GM21717 (cell line): Measurements from ENCODE around the gene SLC22A9.
"Not testable (repeated sequence)": the region's sequence is repeated elsewhere in the genome, so short reads cannot be mapped to it uniquely, and the experiment has no call there.

Experiments
- ATAC-seq: cut with Tn5 transposase; IDR thresholded peaks from one replicate; pipeline ENCODE4 v1.9.1; 2021; ENCODE audit warnings: mild to moderate bottlenecking, moderate library complexity; ENCODE audit not compliant: unreplicated experiment

Gene SLC22A9

DNA sequence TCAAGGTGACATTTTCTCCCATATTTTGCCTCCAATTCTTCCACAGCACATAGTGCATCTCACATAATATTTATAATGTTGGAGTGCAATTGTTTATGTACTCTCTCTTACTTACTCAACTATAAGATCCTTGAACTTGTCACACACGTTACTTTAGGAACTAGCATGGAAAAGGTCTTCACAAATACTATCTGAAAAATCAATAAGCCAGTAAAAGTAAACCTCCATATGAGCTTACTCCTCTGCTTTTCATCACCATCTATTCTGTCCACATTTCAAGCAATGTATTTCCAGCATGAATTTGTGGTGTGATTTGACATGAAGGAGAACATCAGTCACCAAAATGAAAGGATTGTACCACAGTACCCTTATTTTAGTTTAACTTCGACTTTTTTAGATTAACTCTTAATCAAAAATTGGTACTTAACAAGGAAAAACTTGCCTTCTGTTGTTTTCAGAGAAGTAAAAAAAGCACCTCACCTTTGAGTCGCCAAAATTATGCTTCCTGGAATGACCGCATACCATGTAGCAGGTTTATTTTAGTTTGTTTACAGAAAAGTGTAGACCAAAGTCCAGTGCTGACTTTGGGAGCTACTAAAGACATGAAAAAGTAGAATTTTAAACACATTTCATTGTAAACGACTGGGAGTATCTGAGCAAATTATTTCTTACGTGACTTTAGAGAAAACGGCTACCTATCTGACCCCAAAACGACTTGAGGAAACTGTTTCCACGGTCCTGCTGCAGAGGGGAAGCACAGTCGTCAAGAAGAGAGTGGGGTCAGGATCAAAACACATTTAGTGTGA is at the start of gene SLC22A9:
SLC22A9 (plus strand) TSS at position 621 of the 806 bp plus-strand sequence. CDS start 272 bp downstream, outside the sequence.
- ATAC-seq = no peak

DNA sequence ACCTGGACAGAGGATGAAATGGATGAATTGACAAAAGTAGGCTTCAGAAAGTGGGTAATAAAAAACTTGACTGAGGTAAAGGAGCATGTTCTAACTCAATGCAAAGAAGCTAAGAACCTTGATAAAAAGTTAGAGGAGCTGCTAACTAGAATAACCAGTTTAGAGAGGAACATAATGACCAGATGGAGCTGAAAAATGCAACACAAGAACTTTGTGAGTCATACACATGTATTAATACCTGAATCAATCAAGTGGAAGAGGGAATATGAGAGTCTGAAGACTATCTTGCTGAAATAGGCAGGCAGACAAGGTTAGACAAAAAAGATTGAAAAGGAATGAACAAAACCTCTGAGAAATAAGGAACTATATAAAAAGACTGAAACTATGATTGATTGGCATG is 47.9 kb upstream of the SLC22A9 start:
- ATAC-seq = no peak

DNA sequence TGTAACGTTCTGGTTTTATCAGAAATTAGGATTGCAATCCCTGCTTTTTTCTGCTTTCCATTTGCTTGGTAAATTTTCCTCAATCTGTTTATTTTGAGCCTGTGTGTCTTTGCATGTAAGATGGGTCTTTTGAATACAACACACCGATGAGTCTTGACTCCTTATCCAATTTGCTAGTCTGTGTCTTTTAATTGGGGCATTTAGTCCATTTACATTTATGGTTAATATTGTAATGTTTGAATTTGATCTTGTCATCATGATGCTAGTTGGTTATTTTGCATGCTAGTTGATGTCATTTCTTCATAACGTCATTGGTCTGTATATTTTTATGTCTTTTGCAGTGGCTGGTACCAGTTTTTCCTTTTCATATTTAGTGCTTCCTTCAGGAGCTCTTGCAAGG is 34.5 kb upstream of the SLC22A9 start:
- ATAC-seq = not testable (repeated sequence)

DNA sequence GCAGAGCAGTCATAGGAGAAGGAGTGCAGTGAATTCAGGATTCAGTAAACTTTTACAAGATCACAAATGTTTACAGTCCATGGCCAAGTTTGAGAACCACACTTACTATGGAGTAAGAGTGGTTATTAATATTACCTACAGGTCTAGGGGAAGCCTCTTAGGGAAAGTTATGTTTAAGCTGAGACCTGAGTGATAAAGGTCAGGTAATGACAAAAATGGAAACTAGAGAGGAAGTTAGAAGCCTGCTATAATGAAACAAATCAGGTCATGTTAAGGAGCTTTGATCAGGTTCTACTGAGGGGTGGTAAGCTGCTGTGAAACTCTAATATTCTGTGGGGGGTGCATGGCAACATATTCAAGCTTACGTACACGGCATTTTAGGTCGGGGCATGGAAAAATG is 32.5 kb upstream of the SLC22A9 start:
- no peak for ATAC-seq

DNA sequence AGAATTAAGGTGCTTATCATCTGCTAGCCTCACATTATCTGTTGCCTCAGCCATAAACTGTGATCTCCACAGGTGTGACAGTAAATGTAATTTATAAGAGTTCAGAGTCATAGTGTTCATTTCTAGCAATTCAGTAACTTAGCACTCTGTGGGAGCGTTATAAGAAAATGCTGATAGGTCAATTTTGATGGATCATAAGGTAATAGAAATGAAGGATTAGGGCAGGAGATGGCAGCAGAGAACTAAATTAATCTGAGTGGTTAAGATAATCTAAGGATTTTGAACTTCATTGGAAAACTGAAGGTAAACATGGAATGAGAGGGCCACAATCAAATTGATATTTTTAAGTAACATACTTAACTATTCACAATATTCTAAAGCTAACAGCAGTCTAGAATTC is 26.5 kb upstream of the SLC22A9 start:
- no peak for ATAC-seq

DNA sequence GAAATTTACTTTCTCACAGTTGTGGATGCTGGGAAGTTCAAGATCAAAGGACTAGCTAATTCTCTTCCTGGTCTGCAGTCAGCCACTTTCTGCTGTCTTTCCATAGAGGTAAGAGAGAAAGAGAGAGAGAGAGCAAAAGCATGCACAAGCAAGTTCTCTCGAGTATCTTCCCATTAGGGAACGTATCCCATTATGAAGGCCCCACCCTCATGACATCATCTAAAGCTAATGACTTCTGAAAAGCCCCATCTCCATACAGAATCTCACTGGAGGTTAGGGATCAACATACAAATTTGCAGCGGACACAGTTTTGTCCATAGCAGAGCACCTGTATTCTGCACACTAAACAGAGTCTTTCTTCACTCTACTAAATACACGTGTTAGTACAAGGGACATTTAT is 17.4 kb upstream of the SLC22A9 start:
- ATAC-seq = no peak

DNA sequence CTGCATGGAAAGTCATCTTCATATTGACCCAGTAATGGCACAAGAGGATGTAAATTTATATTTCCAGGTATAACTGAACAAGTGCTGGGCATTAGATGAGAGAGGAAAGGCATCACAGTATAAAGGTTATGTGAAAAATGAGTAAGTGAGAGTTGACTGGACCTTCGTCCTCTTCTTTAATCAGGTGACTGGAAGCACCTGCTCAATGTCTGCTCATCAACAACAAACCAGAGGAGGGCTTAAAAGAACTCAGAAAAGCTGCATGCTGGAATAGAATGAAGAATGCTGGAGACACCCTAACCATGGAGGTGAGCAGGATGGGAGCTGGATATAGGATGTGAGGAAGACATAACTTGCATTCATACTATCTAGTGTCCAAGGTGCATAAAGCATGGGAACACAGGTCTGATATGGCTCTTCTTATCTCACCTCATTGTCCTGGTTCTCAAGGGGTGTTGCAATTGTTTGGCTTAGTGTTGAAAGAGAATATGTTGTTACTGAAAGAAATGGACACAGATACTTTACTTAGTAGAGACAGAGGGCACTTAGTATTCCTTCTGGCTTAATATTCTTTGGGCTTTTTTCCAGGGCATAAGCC is 7.3 kb upstream of the SLC22A9 start:
- no peak for ATAC-seq

DNA sequence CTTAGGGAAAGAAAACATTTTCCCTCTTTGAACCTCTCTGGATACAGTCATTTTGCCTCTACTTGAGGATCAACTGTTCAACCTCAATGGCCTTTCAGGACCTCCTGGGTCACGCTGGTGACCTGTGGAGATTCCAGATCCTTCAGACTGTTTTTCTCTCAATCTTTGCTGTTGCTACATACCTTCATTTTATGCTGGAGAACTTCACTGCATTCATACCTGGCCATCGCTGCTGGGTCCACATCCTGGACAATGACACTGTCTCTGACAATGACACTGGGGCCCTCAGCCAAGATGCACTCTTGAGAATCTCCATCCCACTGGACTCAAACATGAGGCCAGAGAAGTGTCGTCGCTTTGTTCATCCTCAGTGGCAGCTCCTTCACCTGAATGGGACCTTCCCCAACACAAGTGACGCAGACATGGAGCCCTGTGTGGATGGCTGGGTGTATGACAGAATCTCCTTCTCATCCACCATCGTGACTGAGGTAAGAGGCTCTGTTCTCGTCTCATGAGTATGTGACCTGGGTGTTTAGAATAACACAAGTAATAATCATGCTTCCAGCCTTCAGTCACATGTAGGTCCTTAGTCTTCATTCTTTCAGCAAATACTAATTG is 495 bp downstream of the SLC22A9 start:
- no peak for ATAC-seq

DNA sequence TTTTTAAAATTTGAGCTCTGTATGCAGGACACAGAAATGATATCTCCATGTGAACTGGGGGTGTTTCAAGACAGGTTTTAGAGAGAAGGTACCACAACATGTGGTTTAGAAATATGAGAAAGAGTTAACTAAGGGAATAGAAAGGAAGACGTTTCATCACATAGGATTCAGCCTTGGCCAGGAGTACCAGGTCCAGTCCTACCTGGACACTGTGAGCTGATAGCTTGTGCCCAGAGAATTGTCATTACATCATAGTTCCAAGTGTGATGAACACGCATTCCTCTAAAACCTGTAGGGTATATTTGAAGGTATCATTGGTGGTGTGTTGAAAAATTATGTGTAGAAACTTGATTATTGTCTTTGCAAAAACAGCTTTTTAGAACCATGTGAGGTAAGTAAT is 1.8 kb downstream of the SLC22A9 start:
- ATAC-seq = no peak

DNA sequence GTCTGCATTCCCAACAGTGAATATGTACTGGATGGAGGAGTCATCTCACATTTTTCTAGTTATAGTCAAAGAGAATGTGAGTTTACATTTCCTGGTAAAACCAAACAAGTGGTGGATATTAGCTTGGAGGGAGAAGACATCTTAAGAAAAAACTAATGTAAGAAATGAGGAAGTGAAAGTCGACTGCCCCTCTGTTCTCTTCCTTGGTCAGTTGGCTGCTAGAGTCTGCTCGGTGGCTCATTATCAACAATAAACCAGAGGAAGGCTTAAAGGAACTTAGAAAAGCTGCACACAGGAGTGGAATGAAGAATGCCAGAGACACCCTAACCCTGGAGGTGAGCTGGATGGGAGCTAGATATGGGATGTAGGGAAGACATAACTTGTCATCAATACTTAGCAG is 5.8 kb downstream of the SLC22A9 start:
- no peak for ATAC-seq

DNA sequence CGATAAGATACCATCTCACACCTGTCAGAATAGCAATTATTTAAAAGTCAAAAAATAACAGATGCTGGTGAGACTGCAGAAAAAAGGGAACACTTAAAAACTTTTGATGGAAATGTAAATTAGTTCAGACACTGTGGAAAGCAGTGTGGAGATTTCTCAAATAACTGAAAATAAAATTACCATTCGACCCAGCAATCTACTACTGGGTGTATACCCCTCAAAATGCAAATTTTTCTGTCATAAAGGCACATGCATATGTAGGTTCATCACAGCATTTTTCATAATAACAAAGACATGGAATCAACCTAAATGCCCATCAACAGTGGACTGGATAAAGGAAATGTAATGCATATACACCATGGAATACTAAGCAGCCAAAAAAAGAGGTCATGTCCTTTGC is 10.5 kb downstream of the SLC22A9 start:
- ATAC-seq = no peak

DNA sequence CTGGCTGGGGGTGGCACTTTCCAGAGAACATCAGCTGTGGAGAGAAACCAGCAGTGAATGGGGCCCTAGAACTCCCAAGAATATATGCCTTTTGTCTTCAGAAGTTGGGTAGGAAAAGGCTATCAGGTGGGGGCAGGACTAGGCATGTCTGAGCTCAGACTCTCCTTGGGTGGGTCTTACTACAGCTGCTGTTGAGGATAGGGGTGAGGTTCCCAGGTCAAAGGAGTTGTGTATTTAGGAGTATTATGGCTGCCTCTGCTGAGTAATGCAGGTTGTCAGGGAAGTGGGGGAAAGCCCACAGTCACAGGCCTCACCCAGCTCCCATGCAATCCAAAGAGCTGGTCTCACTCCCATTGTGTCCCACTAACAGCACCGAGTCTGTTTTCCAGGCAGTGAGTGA is 26.1 kb downstream of the SLC22A9 start:
- ATAC-seq = no peak

DNA sequence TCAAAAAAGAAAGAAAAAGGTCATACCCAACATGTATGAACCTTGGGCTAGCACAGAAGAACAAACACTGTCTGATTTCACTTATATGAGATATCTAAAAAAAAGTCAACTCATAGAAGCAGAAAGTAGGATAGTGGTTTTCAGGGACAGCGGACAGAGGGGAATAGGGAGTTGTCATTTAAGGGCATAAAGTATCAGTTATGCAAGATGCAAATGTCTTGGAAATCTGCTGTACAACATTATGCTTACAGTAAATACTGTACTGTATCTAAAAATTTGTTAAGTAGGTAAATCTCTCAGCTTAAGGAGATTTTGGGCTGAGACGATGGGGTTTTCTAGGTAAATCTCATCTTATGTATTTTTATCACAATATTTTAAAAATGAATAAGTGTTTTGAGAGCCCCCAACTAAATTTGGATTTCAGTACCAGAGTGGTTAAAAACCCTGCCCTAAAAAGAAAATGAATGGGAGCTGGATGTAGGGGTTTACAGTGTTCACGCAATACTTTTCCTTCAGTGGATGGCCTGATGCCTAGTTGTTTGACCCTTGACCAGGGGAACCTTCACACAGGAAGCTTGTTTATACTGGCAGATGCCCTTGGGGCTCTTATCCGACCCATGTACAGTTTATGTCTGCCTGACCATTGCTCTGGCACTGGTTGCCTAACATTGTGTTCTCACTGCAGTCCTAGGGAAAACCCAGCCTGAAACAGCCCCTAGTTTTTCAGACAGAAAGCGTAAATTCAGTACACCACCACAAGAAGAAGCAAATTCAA is 34.8 kb downstream of the SLC22A9 start:
- ATAC-seq = no peak

DNA sequence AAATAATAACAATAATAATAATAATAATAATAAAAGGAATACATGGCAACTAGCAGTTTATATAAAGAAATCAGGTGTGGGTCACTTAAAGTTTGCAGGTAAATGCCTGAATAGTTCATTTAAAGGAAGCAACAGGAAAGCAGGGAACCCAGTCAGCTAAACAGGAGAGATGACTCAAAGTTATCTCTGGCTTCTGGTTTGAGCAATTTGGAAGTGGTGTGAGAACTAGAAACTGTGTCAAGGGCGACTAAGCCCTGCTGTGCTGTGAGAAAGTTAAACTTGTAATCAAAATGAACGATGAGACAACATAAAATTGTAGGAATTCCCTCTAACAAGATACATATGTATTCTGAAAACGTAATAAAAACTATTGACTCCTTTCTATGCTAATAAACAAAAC is 35.5 kb downstream of the SLC22A9 start:
- no peak for ATAC-seq

DNA sequence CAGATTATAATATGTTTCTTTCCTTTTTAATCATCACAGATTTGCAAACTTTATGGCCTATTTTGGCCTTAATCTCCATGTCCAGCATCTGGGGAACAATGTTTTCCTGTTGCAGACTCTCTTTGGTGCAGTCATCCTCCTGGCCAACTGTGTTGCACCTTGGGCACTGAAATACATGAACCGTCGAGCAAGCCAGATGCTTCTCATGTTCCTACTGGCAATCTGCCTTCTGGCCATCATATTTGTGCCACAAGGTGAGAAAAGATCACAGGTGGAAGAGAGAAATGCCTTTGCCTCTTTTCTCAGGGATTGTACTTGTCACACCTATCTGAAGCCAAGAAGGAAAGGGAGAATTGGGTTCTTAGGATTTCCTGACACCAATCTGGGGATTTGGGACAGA is 36.9 kb downstream of the SLC22A9 start:
- no peak for ATAC-seq

DNA sequence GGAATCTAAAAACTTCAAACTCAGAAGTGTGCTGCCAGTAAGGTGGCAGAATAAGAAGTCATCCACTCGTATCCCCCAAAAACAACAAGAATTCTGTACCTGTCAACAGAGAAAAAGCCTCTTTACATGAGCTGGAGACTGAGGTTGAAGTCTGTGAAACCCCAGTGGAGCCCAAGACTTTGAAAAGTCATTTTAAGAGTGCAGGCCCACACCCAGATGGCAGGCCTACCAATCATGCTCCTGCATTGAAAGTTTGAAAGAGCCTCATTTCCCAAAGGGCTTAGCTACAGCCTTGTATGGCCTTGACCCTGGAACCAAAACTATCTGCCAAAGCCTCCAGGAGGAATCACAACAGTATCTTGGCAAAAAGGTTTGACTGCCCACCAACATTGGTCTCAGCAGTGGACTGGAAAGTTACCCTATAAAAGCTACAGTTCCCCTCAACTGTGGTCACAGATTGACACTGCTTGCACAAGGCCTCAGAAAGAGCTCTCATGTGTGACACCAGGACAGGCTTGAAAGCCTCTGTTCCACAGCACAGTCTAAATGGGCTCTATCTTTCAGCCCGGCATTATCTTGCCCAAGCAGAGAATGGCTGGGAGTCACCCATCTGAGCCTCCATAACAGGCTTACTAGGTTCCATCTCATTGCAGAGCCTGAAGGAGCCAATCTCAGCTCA is 47.7 kb downstream of the SLC22A9 start:
- ATAC-seq = no peak

DNA sequence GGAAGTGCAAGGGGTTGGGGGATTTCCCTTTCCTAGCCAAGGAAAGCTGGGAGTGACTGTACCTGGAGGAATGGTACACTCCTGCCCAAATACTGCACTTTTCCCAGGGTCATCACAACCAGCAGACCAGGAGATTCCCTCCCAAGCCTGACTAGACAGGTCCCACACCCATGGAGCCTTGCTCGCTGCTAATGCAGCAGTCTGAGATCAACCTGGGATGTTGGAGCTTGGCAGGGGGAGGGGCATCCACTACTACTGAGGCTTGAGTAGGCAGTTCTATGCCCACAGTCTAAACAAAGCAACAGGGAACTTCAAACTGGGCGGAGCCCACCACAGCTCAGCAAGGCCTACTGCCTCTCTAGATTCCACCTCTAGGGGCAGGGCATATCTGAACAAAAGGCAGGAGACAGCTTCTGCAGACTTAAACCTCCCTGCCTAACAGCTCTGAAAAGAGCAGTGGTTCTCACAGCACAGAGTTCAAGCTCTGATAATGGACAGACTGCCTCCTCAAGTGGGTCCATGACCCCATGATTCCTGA is 58.5 kb downstream of the SLC22A9 start:
- ATAC-seq = no peak

DNA sequence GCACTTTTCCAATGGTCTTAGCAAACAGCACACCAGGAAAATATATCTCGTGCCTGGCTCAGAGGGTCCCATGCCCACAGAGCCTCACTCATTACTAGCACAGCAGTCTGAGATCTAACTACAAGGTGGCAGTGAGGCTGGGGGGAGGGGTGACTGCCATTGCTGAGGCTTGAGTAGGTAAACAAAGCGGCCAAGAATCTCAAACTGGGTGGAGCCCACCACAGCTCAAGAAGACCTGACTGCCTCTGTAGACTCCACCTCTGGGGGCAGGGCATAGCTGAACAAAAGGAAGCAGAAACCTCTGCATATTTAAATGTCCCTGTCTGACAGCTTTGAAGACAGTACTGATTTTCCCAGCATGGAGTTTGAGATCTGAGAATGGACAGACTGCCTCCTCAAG is 61.1 kb downstream of the SLC22A9 start:
- ATAC-seq = not testable (repeated sequence)

DNA sequence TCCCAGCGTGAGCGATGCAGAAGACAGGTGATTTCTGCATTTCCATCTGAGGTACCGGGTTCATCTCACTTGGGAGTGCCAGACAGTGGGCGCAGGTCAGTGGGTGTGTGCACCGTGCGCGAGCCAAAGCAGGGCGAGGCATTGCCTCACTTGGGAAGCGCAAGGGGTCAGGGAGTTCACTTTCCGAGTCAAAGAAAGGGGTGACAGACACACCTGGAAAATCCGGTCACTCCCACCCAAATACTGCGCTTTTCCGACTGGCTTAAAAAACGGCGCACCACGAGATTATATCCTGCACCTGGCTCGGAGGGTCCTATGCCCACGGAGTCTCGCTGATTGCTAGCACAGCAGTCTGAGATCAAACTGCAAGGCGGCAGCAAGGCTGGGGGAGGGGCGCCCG is 65.8 kb downstream of the SLC22A9 start:
- not testable (repeated sequence) for ATAC-seq

DNA sequence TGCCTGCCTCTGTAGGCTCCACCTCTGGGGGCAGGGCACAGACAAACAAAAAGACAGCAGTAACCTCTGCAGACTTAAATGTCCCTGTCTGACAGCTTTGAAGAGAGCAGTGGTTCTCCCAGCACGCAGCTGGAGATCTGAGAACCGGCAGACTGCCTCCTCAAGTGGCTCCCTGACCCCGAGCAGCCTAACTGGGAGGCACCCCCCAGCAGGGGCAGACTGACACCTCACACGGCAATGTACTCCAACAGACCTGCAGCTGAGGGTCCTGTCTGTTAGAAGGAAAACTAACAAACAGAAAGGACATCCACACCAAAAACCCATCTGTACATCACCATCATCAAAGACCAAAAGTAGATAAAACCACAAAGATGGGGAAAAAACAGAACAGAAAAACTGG is 66.2 kb downstream of the SLC22A9 start:
- ATAC-seq = not testable (repeated sequence)

DNA sequence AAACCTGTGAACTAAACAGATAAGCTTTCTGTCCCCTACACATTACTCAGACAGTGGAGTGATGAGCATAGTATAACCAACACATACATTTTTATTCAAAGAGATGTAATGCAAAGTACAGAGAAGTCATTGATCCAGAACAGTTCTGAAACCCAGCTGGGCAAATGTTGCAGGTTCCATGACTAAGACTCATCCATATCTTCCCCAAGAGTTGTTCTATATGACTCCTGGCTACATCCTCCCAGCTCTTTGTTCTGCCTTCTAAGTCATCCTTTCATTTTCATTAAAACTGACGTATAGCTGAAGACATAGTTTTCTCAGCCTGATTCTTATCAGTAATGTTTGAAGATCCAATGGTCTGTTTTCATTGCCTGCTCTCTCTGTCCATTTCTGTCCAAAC is 74.1 kb downstream of the SLC22A9 start:
- no peak for ATAC-seq
